ENCODE results near the gene BCL3.

- TF ChIP-seq CTCF (IDR thresholded peaks at IDR 0.05) = no peak
- no peak for TF ChIP-seq POLR2A (IDR thresholded peaks at IDR 0.05)
Observed at GRCh38 chr19:44732235-44733014, 16.1 kb upstream of the BCL3 start.

Data from uterus (tissue), 2 donors.